ENCODE data around the gene SUCLG2. TPM values are rescaled to one million over a fixed set of nuclear protein-coding genes. Genes with fewer than 3 reads are reported as not detected.

SUCLG2 gene
- total and polyA plus RNA-seq, 4 donors = 38.2 to 71.9 (median 44.5) TPM

- H3K27me3 ChIP-seq (ENCODE audit: control insufficient read depth in 1 of 2, insufficient read depth in 2 of 2, low read length in 1 of 2) = no peaks in the 10 kb centered on the region
- peaks cover 2% of the 10 kb centered on the region for H3K9me3 ChIP-seq (ENCODE audit: control insufficient read depth, low read length)
- H3K27ac ChIP-seq (ENCODE audit: low read depth in 1 of 2, low read length in 2 of 2) = no peak overlapping the region
- ATAC-seq (ENCODE audit: low FRiP score) = no peak
- WGBS, 2 donors = 97 to 99% methylated on average over 1 of the region's 1 CpG
- H3K4me1 ChIP-seq (ENCODE audit: control insufficient read depth in 1 of 2, insufficient read depth in 2 of 2, low read length in 2 of 2) = no peaks in the 10 kb centered on the region
- intact Hi-C loops (cut with DNase I) = no loop called here
- H3K4me3 ChIP-seq (ENCODE audit: low read length in 2 of 2) = no peak overlapping the region
- H3K36me3 ChIP-seq (ENCODE audit: control insufficient read depth in 1 of 2, insufficient read depth in 2 of 2, low read length in 1 of 2) = peaks cover 4 to 12% of the 10 kb centered on the region in 2 donors
- DNase-seq = no peak
These were observed 44.0 kb downstream of the SUCLG2 start for GRCh38 chr3:67610458-67610857.

- H3K36me3 ChIP-seq (ENCODE audit: control insufficient read depth in 1 of 2, insufficient read depth in 2 of 2, low read length in 1 of 2) = peaks cover 4 to 12% of the 10 kb centered on the region in 2 donors
- DNase-seq (no peak), ATAC-seq (ENCODE audit: low FRiP score) (no peak)
- H3K4me1 ChIP-seq (ENCODE audit: control insufficient read depth in 1 of 2, insufficient read depth in 2 of 2, low read length in 2 of 2) = no peaks in the 10 kb centered on the region
- H3K27ac ChIP-seq (ENCODE audit: low read depth in 1 of 2, low read length in 2 of 2) = no peak overlapping the region
- H3K4me3 ChIP-seq (ENCODE audit: low read length in 2 of 2) = no peak overlapping the region
- peaks cover 2% of the 10 kb centered on the region for H3K9me3 ChIP-seq (ENCODE audit: control insufficient read depth, low read length)
- no peaks in the 10 kb centered on the region for H3K27me3 ChIP-seq (ENCODE audit: control insufficient read depth in 1 of 2, insufficient read depth in 2 of 2, low read length in 1 of 2)
- intact Hi-C loops (cut with DNase I) = loop anchor here (5.0 to 10.0 kb wide), 4 partner anchors 125 to 495 kb away; no protein-coding TSS in a partner anchor
These were observed 44.7 kb downstream of the SUCLG2 start for GRCh38 chr3:67609709-67610108.

GRCh38 chr3:67608034-67608433 is 46.4 kb downstream of the SUCLG2 start:
- Histone ChIP-seq H3K4me3 (ENCODE audit: low read length in 2 of 2) (no peak overlapping the region), H3K27me3 (ENCODE audit: control insufficient read depth in 1 of 2, insufficient read depth in 2 of 2, low read length in 1 of 2) (no peaks in the 10 kb centered on the region), H3K36me3 (ENCODE audit: control insufficient read depth in 1 of 2, insufficient read depth in 2 of 2, low read length in 1 of 2) (peaks cover 4 to 12% of the 10 kb centered on the region in 2 donors), H3K4me1 (ENCODE audit: control insufficient read depth in 1 of 2, insufficient read depth in 2 of 2, low read length in 2 of 2) (no peaks in the 10 kb centered on the region), H3K9me3 (ENCODE audit: control insufficient read depth, low read length) (peaks cover 2% of the 10 kb centered on the region), H3K27ac (ENCODE audit: low read depth in 1 of 2, low read length in 2 of 2) (no peak overlapping the region)
- ATAC-seq (ENCODE audit: low FRiP score) = no peak
- 93 to 98% methylated on average over 2 of the region's 2 CpGs for WGBS, 2 donors
- DNase-seq = no peak
- intact Hi-C loops (cut with DNase I) = loop anchor here (5.0 to 10.0 kb wide), 4 partner anchors 123 to 493 kb away; no protein-coding TSS in a partner anchor

- H3K4me1 ChIP-seq (ENCODE audit: control insufficient read depth in 1 of 2, insufficient read depth in 2 of 2, low read length in 2 of 2) = peaks cover 0 to 3% of the 10 kb centered on the region in 2 donors
- WGBS, 2 donors = 10 to 14% methylated on average over 1 of the region's 1 CpG
- intact Hi-C loops (cut with DNase I) = loop anchor here (5.0 to 10.0 kb wide), 4 partner anchors 121 to 491 kb away; no protein-coding TSS in a partner anchor
These were observed 49.0 kb downstream of the SUCLG2 start for GRCh38 chr3:67605377-67605776.

GRCh38 chr3:67602816-67603215 is 51.6 kb downstream of the SUCLG2 start:
- DNase-seq = no peak
- 95 to 96% methylated on average over 2 of the region's 2 CpGs for WGBS, 2 donors
- intact Hi-C loops (cut with DNase I) = loop anchor here (10.0 kb wide), 3 partner anchors 118 to 488 kb away; no protein-coding TSS in a partner anchor
- Histone ChIP-seq H3K36me3 (ENCODE audit: control insufficient read depth in 1 of 2, insufficient read depth in 2 of 2, low read length in 1 of 2) (peaks cover 0 to 6% of the 10 kb centered on the region in 2 donors), H3K27ac (ENCODE audit: low read depth in 1 of 2, low read length in 2 of 2) (no peak overlapping the region), H3K4me1 (ENCODE audit: control insufficient read depth in 1 of 2, insufficient read depth in 2 of 2, low read length in 2 of 2) (peaks cover 0 to 3% of the 10 kb centered on the region in 2 donors), H3K4me3 (ENCODE audit: low read length in 2 of 2) (no peak overlapping the region), H3K9me3 (ENCODE audit: control insufficient read depth, low read length) (no peaks in the 10 kb centered on the region), H3K27me3 (ENCODE audit: control insufficient read depth in 1 of 2, insufficient read depth in 2 of 2, low read length in 1 of 2) (no peaks in the 10 kb centered on the region)
- ATAC-seq (ENCODE audit: low FRiP score) = no peak

More at GRCh38 chr3:67605377-67605776, 49.0 kb downstream of the SUCLG2 start:
- Histone ChIP-seq H3K27me3 (ENCODE audit: control insufficient read depth in 1 of 2, insufficient read depth in 2 of 2, low read length in 1 of 2) (no peaks in the 10 kb centered on the region), H3K4me3 (ENCODE audit: low read length in 2 of 2) (no peak overlapping the region), H3K27ac (ENCODE audit: low read depth in 1 of 2, low read length in 2 of 2) (no peak overlapping the region), H3K36me3 (ENCODE audit: control insufficient read depth in 1 of 2, insufficient read depth in 2 of 2, low read length in 1 of 2) (peaks cover 4 to 12% of the 10 kb centered on the region in 2 donors), H3K9me3 (ENCODE audit: control insufficient read depth, low read length) (peaks cover 2% of the 10 kb centered on the region)
- ATAC-seq (ENCODE audit: low FRiP score) (peak; percentile 44), DNase-seq (no peak)

GRCh38 chr3:67601919-67602608 is 52.3 kb downstream of the SUCLG2 start:
- no peak for DNase-seq
- intact Hi-C loops (cut with DNase I) = loop anchor here (10.0 kb wide), 3 partner anchors 117 to 487 kb away; no protein-coding TSS in a partner anchor
- Histone ChIP-seq H3K27me3 (ENCODE audit: control insufficient read depth in 1 of 2, insufficient read depth in 2 of 2, low read length in 1 of 2) (no peaks in the 10 kb centered on the region), H3K9me3 (ENCODE audit: control insufficient read depth, low read length) (no peaks in the 10 kb centered on the region), H3K27ac (ENCODE audit: low read depth in 1 of 2, low read length in 2 of 2) (peak overlapping the region in 1 of 2 donors; percentile 57), H3K4me1 (ENCODE audit: control insufficient read depth in 1 of 2, insufficient read depth in 2 of 2, low read length in 2 of 2) (peaks cover 0 to 4% of the 10 kb centered on the region in 2 donors), H3K36me3 (ENCODE audit: control insufficient read depth in 1 of 2, insufficient read depth in 2 of 2, low read length in 1 of 2) (peaks cover 0 to 2% of the 10 kb centered on the region in 2 donors), H3K4me3 (ENCODE audit: low read length in 2 of 2) (no peak overlapping the region)
- 96 to 97% methylated on average over 5 of the region's 5 CpGs for WGBS, 2 donors
- no peak for ATAC-seq (ENCODE audit: low FRiP score)

GRCh38 chr3:67601385-67601784 is 53.0 kb downstream of the SUCLG2 start:
- Histone ChIP-seq H3K27ac (ENCODE audit: low read depth in 1 of 2, low read length in 2 of 2) (peak overlapping the region in 1 of 2 donors; percentile 57), H3K36me3 (ENCODE audit: control insufficient read depth in 1 of 2, insufficient read depth in 2 of 2, low read length in 1 of 2) (peaks cover 0 to 2% of the 10 kb centered on the region in 2 donors), H3K9me3 (ENCODE audit: control insufficient read depth, low read length) (no peaks in the 10 kb centered on the region), H3K4me3 (ENCODE audit: low read length in 2 of 2) (no peak overlapping the region), H3K27me3 (ENCODE audit: control insufficient read depth in 1 of 2, insufficient read depth in 2 of 2, low read length in 1 of 2) (no peaks in the 10 kb centered on the region), H3K4me1 (ENCODE audit: control insufficient read depth in 1 of 2, insufficient read depth in 2 of 2, low read length in 2 of 2) (peaks cover 0 to 9% of the 10 kb centered on the region in 2 donors)
- ATAC-seq (ENCODE audit: low FRiP score) (no peak), DNase-seq (no peak)
- intact Hi-C loops (cut with DNase I) = loop anchor here (10.0 kb wide), 3 partner anchors 117 to 487 kb away; no protein-coding TSS in a partner anchor
- 47 to 56% methylated on average over 5 of the region's 5 CpGs for WGBS, 2 donors

GRCh38 chr3:67599821-67600220 is 54.6 kb downstream of the SUCLG2 start:
- Histone ChIP-seq H3K36me3 (ENCODE audit: control insufficient read depth in 1 of 2, insufficient read depth in 2 of 2, low read length in 1 of 2) (peaks cover 0 to 2% of the 10 kb centered on the region in 2 donors), H3K27me3 (ENCODE audit: control insufficient read depth in 1 of 2, insufficient read depth in 2 of 2, low read length in 1 of 2) (no peaks in the 10 kb centered on the region), H3K9me3 (ENCODE audit: control insufficient read depth, low read length) (no peaks in the 10 kb centered on the region), H3K27ac (ENCODE audit: low read depth in 1 of 2, low read length in 2 of 2) (no peak overlapping the region), H3K4me1 (ENCODE audit: control insufficient read depth in 1 of 2, insufficient read depth in 2 of 2, low read length in 2 of 2) (peaks cover 0 to 10% of the 10 kb centered on the region in 2 donors), H3K4me3 (ENCODE audit: low read length in 2 of 2) (no peak overlapping the region)
- intact Hi-C loops (cut with DNase I) = loop anchor here (5.0 to 10.0 kb wide), 4 partner anchors 115 to 485 kb away; no protein-coding TSS in a partner anchor
- ATAC-seq (ENCODE audit: low FRiP score) = no peak
- 88 to 90% methylated on average over 2 of the region's 2 CpGs for WGBS, 2 donors
- no peak for DNase-seq

All from aorta (tissue), 5 donors.